ENCODE measurements around the gene SLC35A5. TPM values are rescaled to one million over a fixed set of nuclear protein-coding genes. Genes with fewer than 3 reads are reported as not detected.

Gene SLC35A5
- total RNA-seq, 2 donors from 2014 or later = 24.3 to 33.6 TPM

GRCh38 chr3:112605285-112605684 lies 43.4 kb downstream of the SLC35A5 start:
- Histone ChIP-seq H3K9ac (ENCODE audit: low read depth in 2 of 2, low read length in 2 of 2) (no peak overlapping the region), H3K27me3 (no peaks in the 10 kb centered on the region), H3K4me3 (no peak overlapping the region), H3K4me1 (no peaks in the 10 kb centered on the region), H3K9me3 (no peaks in the 10 kb centered on the region), H3K27ac (no peak overlapping the region), H3K36me3 (no peaks in the 10 kb centered on the region)
- no peak for TF ChIP-seq CTCF (IDR thresholded peaks at IDR 0.05)
- no peak for DNase-seq
- intact Hi-C loops (cut with DNase I) = no loop called here

DNA sequence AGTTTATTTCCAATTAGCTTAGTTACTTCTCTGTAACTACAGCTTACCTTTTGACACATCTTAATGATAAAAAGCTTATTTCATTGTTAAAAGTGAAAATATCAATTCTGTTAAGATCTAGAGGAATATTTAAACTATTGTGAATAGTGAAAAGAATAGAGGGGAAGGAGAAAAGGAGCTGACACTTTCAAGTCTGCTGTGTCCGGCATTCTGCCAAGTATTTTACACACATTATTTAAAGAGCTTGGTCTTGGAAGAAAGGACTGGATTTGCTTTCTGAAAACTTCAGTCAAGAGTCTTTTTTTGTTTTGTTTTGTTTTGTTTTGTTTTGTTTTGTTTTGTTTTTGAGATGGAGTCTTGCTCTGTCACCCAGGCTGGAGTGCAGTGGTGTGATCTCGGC lies 44.3 kb downstream of the SLC35A5 start:
- Histone ChIP-seq H3K9ac (ENCODE audit: low read depth in 2 of 2, low read length in 2 of 2) (no peak overlapping the region), H3K4me3 (no peak overlapping the region), H3K27me3 (no peaks in the 10 kb centered on the region), H3K4me1 (no peaks in the 10 kb centered on the region), H3K27ac (no peak overlapping the region), H3K36me3 (no peaks in the 10 kb centered on the region), H3K9me3 (no peaks in the 10 kb centered on the region)
- intact Hi-C loops (cut with DNase I) = no loop called here
- no peak for TF ChIP-seq CTCF (IDR thresholded peaks at IDR 0.05)
- DNase-seq = no peak

DNA sequence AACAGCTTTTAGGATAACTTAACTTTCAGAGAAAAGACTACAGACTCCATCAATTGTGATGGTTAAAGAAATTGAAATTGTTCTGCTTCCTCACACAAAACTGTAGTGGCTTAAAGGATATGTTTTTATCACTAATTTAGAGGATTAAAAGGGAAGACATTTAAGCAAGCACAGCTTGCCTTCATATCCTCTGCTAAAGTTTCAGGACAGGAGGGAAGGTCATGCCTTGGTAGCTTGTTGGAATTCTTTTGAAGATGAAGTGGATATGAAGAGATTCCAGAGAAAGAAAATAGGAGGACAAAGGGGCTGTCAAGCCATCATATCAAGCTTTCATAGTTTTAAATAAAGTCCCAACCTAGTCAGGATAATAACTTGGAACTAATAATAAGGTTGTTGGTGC lies 46.0 kb downstream of the SLC35A5 start:
- H3K4me1 ChIP-seq = no peaks in the 10 kb centered on the region
- intact Hi-C loops (cut with DNase I) = no loop called here
- no peaks in the 10 kb centered on the region for H3K9me3 ChIP-seq
- TF ChIP-seq CTCF (IDR thresholded peaks at IDR 0.05) = no peak
- no peak overlapping the region for H3K9ac ChIP-seq (ENCODE audit: low read depth in 2 of 2, low read length in 2 of 2)
- H3K36me3 ChIP-seq = no peaks in the 10 kb centered on the region
- H3K27ac ChIP-seq = no peak overlapping the region
- no peak for DNase-seq
- no peaks in the 10 kb centered on the region for H3K27me3 ChIP-seq
- no peak overlapping the region for H3K4me3 ChIP-seq

DNA sequence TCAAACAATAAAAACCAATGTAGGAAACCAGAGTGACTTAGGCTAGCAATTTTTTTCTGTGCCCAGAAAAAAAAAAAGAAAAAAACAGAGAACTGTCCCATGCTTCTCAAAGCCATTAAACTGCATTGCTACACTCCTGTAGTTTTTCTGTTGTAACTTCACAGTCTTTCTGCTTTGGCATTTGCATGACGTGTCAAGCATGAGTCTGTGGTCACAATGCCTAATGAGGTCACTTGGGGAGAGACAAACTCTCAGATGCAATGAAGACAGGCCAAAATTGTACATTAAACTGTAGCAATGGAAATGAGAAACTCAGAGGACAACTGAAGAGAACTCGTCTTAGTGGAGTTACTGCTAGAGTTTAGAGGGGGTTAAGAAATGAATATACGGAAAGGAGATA lies 48.3 kb downstream of the SLC35A5 start:
- Histone ChIP-seq H3K36me3 (no peaks in the 10 kb centered on the region), H3K4me3 (no peak overlapping the region), H3K9me3 (no peaks in the 10 kb centered on the region), H3K9ac (ENCODE audit: low read depth in 2 of 2, low read length in 2 of 2) (no peak overlapping the region), H3K27me3 (no peaks in the 10 kb centered on the region), H3K27ac (no peak overlapping the region), H3K4me1 (no peaks in the 10 kb centered on the region)
- no peak for TF ChIP-seq CTCF (IDR thresholded peaks at IDR 0.05)
- DNase-seq = no peak
- intact Hi-C loops (cut with DNase I) = no loop called here

DNA sequence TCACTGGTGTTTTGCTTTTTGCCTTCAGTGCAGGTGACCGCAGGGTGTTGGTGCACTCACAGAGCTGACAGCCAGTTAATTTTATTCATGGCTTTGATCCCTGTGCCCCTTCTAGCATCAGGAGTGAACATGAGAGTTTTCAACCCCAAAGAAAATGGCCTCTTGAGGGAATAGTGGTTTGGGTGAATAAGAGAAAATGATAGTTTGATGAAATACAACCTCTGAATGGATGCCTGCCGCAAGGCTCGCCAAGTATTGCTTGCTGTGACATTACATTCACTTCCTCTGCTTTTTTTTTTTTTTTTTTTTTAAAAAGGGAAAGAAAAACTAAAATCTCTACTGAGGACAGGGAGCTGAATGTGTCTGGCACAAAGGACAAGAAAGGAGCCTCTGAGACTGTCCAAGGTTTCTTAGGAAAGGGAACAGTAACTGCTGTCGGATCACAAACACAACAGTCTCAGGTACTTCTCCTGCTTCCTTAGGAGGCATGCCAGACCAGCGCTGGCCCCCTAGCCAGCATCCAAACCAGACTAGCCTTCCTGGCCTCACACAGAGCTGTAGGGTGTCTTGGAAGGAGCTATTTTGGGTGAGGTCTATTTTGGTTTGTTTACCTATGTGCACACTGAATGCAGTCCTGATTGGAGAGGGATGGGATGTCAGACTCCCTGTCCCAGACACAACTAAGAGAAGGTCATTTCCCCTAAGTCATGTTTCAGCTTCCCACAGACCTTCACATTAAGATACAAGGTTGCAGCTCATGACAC lies 50.1 kb downstream of the SLC35A5 start:
- Histone ChIP-seq H3K4me3 (no peak overlapping the region), H3K27me3 (no peaks in the 10 kb centered on the region), H3K27ac (no peak overlapping the region), H3K4me1 (no peaks in the 10 kb centered on the region), H3K9me3 (no peaks in the 10 kb centered on the region), H3K36me3 (no peaks in the 10 kb centered on the region), H3K9ac (ENCODE audit: low read depth in 2 of 2, low read length in 2 of 2) (no peak overlapping the region)
- TF ChIP-seq CTCF (IDR thresholded peaks at IDR 0.05) = no peak
- intact Hi-C loops (cut with DNase I) = no loop called here
- DNase-seq = no peak
